Measurements from ENCODE around the gene TSPAN3.
A peak's percentile ranks its signal among the peaks of the same experiment; 100 is the strongest.

TSPAN3 gene

DNA sequence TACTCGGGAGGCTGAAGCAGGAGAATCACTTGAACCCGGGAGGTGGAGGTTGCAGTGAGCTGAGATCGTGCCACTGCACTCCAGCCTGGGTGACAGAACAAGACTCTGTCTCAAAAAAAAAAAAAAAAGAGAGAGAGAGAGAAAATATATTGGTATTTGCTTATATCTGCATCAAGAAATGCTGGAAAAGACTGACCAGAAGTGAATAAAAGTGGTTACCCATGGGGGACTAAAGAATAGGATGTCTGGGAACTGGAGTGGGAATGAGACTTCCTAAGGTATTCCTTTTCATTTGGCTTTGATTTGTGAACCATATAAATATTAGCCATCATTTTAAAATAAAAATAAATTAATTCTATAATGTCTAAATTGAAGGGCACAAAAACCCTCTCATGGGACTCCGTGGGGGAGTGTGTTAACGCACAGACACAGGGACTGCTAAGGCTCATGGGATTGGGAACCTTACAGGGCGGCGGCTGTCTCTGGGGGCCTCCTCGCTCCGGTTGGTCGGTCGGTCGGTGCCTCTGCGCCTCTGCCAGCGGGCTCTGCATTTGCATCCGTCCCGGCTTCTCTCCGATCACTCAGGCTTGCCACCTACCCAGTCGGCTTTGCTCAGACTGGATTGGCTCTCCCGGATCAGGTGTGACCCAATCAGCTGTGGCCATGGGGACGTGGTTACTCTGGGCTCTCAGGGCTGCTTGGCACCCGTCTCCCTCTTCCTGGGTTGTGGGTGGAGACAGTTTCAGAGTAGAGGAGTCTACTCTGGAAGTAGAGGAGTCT lies 12.7 kb upstream of the TSPAN3 start:
- peak; percentile 67 for DNase-seq

DNA sequence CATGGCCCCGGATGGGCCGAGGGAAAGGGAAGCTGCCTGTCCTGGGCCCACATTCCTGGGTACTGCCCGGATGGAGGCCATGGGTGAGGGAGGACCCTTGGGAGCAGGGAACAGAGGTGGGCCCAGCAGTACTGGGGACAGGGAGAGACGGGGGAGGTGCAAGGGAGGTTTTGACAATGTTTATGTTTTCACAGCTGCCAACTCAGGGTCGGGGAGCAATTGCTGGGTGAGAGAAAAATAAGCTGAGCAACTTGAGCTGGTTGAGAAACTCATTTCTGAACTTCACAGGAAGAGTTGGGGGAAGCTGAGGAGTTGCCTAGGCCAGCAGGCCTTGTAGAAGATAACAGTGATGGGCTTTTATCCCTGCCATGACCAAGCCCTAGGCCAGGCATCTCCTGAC lies 11.1 kb upstream of the TSPAN3 start:
- no peak for DNase-seq

DNA sequence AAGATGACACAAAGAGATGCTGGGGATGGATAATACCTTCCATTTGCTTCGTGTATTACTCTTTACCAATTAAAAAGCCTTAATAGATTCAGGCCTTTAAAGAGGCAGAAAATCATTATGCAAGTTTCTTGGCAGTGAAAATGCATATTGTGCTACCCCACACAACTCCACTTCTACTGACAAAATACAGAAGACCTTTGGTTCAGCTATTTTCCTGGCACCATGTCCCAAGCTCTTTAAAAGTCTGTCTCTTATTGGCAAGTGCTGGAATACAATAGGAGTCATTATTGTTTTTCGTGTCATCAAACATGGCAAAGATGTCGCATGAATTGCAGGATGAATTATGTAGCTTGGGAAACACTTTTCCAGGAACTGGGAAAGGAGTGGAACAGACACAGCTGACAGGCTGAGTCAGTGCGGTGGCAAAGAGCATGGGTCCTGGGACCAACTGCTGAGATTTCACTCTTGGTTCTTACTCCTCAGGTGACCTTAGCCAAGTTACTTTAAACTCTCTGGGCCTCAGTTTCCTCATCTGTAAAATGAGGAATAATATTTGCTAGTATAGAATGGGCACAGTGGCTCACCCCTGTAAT lies 5.5 kb upstream of the TSPAN3 start:
- no peak for DNase-seq

DNA sequence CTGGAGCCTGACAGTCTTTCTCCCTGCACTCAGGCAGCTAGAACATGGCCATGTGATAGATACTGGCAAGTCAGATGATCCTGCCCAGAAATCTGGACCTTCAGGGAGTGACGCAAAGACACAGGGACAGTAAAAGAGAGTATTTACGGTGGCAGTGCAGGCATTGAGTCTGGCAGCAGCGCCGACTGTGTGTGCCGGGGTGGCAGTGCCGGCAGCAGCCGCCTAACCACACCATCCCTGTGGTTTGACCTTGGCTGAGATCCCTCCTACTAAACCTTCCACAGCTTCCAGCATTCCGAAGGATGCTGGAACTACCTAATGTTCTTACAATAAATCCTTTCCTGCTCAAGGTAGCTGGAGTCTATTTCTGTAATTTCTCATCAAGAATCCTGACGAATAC lies 4.6 kb upstream of the TSPAN3 start:
- no peak for DNase-seq

DNA sequence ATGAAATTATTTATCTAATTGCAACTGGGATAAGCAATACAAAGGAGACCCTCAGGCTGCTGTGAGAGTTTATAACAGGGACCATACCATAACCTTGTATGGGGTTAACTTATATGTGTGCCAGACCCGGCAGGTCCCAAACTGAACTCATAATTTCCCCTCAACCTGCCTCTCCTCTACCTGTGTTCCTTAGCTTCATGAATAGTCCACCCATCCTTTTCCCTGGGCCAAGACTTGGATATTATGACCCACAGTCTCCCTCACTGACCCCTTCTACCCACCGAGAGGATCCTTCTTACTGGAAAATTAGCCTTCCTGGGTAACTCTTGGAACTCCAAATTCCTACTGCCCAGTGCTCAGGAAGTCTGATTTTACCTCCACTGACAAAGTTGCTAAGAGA lies 3.4 kb upstream of the TSPAN3 start:
- DNase-seq, result no peak

DNA sequence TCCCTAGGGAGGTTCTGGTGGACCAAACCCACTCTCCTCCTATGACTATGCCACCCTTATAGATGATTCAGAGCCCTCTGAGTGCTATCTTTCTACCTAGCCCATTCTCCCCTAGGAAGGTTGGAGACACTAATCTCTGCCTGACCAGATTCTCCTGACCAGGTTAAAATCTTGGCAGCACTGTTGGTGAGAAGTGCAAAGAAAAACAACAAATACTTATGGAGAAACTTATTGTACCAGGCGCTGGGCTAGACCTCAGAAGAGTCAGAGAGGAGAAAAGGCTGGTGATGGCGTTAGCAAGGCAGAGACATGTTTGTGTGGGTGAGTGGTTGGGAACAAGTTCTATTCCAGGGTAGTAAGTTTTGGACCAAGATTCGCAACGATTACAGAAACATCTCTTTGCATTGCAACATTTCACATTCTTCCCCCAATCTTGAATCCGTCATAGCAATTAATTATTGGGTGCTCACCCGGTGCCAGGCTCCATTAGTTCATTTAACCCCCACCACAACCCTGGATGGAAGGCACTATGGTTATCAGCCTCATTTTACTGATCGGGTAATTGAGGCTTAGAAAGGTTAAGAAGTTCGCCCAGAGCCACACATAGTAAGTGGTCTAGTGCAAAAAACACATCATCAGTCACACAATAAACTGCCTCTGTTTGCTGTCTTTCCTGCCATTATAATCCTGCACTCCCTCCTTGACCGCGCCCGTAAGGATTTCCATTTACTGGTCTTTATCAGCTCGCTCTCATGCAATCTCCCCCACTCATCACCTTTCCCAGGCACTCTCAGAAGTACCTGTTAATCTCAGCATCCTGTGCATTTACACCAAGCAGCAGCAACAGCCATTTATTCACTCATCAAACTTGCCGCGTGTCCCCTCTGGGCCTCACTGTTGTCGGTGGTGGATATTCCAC lies 655 bp upstream of the TSPAN3 start:
- DNase-seq, result no peak

DNA sequence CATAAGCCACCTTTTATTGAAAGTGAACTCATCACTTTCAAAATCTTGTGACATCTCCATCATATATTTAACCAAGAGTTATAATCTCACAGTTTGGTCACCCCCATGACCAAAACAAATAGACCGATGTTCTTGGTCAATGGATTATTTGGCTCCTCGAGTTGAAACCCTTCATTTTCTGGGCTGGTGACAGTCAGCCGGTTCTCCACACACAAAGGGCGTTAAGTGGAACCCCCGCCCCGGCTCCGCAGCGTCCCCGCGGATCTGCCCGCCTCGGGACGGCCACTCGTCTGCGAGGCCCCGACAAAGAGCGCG lies 772 bp downstream of the TSPAN3 start:
- no peak for DNase-seq

DNA sequence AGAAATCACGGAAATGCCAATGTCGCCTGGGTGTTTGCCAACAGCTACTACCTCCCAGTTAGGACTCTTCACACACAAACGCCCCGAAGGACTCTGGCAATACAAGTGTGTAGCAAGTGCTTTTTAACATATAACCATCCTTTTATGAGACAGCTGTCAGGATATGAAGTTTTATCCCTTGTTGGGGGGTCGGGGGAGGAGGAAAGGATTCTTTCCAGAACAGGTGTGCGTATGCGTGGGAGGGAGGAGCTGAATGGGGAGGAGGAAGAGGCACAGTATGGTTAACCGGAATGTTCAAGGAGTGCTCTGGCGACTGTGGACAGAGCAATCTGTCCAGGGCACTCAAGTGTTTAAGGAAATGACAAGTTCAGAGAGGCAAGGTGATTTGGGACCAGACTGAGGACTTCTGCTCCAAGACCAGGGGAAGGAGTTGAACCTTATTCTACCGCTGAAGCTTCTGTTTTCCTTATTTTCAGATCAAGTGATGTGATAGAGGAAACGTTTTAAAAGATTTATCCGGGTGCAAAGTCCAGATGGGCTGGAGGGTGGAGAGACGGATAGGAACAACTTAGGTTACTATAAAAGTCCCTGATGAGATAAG lies 1.3 kb downstream of the TSPAN3 start:
- DNase-seq, result no peak

DNA sequence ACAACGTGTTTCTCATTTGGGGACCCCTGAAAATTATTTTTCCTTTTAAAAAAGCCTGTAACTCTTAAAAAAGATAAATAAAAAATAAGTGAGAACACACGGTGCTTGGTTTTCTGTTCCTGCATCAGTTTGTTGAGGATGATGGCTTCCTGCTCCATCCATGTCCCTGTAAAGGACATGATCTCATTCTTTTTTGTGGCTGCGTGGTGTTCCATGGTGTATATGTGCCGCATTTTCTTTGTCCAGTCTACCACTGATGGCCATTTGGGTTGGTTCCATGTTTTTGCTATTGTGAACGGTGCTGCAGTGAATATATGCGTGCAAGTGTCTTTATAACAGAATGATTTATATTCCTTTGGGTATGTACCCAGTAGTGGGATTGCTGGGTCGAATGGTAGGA lies 2.3 kb downstream of the TSPAN3 start:
- no peak for DNase-seq

DNA sequence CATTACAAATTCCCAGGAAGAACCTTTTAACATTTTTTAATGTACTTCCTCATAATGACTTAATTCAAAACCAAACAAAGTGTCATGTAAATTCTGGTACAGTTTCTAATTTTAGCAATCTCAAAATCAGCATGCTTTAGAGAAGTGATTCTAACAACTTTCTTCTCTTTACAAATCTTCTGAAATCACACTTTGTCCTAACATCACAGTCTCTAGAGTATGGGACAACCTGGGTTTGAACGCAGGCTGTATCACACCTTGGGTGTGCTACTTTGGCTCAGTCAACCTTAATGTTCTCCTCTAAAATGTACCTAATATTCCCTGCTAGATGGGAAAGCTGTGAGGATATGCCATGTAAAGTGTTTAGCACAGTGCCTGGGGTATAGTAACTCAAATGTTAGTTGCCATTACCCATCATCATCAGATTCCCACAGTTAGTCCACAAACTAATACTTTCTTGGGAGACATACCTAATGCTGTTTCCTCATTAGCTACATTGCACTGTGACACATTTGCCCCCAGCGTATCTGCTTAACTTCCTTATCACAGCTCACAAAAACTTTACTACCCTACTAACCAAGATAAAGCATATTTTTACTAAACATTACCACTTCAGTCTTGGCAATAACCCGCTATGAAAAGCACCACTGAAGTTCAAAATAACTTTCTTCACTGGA lies 3.1 kb downstream of the TSPAN3 start:
- DNase-seq, result no peak

DNA sequence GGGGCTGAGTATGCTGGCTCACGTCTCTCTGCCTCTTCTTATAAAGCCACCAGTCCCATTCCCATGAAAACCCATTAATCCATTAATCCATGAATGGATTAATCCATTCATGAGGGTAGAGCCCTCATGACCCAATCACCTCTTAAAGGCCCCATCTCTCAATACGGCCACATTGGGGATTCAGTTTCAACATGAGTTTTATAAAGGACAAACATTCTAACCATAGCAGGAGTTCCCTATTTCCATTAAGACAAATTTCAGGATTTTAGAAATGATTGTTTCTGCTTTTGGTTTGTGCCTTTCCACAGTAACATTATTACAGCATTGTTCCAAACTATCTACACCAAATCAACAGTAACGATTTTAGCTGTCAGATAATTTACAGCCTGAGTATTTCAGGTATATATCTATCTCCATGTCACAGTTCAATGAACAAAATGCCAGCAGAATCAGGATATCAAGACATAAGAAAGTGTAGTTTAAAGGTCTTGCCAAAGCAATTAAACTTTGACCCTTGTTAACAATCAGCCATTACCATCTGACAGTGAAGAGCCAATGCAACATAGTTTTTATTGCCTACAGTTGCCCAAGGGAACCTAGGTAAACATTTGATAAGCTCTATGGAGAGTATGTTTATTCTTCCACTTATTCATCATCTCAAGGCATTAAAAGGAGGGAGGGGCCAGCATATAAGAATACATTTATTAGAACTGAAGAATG lies 3.8 kb downstream of the TSPAN3 start:
- no peak for DNase-seq

DNA sequence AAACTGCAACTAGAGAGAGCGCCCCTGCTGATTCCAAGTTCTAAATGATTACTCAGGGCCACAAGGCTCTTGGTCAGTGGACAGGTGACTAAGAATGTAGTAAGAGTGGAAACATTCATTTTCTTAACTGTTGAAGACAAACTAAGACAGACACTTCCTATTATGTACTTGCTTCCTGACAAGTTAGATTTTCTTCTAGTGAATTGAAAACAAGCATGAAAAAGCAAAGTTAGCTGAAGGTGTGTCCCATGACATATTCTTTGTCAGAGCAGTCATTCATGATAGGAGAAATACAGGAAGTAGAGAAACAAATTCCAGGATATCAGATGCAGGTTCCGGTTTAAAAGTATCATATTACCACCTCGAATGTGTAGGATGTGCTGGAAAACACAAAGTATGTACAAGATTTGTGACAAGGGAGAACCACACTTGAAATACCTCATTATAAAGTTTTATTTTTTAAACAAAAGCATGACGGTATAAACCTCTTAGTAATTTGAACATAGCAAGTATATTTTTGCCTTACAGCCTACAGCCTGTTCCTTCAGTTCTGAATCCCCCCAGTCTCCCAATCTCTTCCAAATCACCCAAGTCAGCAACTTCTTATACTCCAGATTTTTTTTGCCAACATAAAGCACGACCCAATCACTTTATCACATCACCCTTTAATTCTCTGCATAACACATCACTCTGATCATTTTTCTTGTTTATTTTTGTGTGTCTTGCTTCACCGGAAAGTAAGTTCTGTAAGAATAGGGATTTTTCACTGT lies 6.2 kb downstream of the TSPAN3 start:
- no peak for DNase-seq

DNA sequence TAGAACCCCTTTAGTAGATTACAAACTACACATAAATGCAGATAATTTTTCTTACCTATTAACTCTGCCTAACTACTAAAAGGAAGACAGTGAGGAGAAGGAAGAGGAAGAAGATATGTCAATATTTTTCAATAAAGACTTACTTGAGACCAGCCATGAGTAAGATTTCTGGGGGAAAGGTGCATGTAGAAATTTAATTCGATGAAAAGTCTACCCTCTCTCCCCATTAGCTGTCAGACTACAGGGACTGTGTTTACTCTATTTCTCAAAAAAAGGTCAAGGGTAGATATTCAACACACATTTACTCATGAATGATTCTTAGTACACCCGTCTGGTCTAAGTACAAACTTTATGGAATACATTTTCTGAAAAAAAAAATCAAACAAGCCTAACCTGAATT lies 6.8 kb downstream of the TSPAN3 start:
- DNase-seq, result no peak

DNA sequence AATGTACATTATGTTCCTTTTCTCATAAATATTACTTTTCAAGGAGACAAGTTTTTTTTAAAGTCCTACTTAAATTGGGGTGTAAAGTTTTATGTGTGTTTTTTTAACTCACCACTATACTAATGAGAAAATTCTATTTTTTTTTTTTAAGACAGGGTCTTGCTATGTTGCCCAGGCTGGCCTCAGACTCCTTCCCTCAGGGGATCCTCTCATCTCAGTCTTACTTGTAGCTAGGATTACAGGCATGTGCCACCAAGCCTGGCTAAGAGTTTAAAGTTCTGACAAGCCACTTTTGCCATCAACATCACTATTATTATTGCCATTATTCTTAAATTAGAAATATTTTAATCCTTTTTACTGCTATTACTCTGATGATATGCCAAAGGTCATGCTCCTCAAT lies 7.7 kb downstream of the TSPAN3 start:
- no peak for DNase-seq

DNA sequence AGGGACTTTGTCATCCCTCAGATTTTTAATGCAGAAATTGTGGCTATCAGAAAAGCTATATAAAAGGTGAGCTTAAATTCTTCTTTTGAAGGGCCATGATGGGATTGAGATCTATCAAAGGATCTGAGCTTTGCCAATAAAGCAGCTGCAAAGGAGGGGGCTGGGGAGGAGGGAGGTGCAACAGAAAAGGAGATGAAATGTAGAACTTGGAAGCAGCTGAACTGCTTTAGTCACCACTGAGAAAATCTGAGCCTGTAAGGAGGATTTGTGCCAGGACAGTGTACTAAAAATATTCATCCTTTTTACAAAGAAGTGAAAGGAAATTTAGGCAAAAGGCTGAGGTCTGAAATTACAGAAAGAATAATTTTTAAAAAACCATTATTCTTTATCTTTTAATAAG lies 10.4 kb downstream of the TSPAN3 start:
- DNase-seq, result no peak

DNA sequence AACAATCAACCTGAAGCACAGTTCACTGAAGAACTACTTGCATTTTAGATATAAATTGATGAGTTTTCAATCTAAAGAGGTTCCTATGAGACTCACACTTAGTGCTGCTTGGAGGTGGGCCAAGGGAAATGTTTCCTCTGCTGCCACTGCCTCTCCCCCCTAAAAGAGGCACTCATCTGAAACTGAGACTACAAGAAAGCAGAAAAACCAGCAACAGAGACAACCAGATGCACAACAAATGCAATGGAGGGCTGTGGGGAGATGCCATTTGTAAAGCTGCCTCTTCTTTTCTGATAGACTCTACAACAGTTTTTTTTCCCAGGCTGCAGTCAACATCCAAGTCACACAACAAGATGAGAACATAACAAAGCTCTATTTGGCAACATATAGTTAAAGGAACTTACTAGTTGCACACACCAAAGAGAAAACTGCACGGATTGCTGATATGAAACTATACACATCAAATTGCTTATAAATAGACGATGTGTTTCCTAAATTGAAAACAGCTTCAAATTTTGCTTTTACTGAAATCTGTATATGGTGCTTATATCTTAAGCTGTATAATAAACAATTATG lies 11.0 kb downstream of the TSPAN3 start:
- DNase-seq, result no peak

DNA sequence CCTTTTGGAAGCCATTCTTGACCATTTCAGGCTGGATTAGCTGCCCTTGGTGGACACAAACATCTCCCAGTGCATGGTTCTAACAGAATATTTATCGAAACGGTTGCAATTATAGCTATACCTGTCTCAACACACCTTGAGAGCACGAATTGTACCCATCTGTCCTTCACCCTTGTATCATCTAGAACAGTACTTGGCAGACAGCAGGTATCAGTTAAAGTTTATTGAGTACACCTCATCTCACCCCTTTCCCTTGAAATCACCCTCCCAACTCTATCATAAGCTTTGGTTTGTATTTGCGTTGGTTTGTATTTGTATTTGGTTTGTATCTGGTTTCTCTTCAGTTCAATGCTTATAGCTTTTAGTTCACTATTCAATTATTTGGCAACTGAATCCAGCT lies 12.4 kb downstream of the TSPAN3 start:
- DNase-seq, result no peak

DNA sequence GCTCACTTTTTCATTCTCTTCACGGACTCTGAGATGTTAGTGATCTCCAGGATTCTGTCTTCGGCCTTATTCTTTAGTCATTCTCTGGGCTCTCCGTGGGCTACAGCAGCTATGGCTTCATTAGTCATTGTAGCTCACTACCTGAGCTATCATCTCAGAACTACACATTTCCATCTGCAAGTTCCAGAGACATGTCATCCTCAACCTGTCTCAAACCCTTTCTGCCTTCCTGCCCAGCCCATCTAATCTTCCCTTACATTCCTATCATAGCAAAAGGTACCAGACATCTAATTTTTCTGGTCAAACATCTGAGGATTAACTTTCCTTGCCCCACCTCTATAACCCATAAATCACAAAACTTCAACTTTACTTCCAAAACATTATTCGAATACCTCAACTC lies 13.2 kb downstream of the TSPAN3 start:
- DNase-seq, result peak; percentile 32

DNA sequence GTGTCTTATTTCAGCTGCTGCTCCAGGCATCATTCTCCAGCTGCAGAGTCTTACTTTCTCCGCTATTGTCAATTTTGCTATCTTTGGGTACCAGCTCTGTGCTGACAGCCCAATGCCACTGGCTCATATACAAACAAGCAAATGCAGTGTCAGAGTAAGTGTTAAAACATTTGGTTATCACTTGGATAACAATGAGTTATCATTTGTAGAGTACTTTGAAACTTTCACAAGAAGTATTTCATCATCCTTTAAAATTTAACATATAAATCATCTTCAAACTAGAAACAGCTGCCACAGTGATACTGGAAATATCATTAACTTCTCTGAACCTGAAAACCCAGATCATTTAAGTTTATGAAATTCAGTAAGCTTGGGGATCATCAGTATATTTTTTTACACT lies 13.8 kb downstream of the TSPAN3 start:
- no peak for DNase-seq

DNA sequence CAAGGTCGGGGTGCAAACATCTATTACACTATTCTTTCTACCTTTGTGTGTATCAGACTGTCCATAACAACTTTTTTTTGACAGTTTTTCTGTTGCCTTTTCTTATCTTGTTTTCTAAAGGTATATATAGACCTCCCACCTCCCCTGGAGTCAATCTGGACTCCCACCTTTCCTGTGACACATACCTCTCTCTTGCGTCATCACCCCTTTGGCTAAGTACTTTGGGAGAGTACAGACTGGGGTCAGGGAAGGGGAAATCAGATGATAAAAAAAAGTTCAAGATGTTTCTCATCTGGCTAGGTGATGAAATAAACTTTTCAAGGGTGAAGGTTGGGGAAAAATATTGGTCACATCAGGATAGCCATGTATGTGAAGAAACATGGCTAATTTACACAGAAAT lies 17.2 kb downstream of the TSPAN3 start:
- no peak for DNase-seq

DNA sequence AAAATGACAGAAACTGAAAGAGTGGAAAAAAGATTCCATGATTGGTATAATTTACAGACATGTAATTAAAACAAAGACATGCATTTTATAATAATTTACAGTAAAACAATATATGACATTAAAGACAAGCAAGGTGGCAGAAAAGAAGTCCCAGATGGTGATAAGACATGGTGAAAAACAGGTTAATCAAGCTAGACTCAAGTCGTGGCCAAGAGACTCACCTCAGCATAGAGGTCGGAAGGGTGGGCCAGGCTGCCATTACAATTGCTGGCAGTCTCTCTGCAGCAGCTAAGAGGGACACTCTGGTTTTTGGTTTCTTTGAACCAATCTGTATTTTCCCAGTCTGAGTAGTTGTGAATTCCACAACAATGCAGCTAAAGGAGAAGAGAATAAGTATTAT lies 18.4 kb downstream of the TSPAN3 start:
- DNase-seq, result no peak

All from activated CD4-positive, alpha-beta T cell treated with anti-CD3 and anti-CD28 coated beads, Interleukin-2, amount 50 U/mL, for 16 hours (primary cell).